ENCODE measurements around the gene DPP9.
"Not testable (repeated sequence)": the region's sequence is repeated elsewhere in the genome, so short reads cannot be mapped to it uniquely, and the experiment has no call there.

The DPP9 gene

GRCh38 chr19:4687396-4687795 lies 36.2 kb downstream of the DPP9 start:
- no peak for DNase-seq (ENCODE audit: low read depth)

GRCh38 chr19:4686700-4687099 lies 36.9 kb downstream of the DPP9 start:
- no peak for DNase-seq (ENCODE audit: low read depth)

GRCh38 chr19:4684312-4685095 lies 39.1 kb downstream of the DPP9 start:
- DNase-seq (ENCODE audit: low read depth) = no peak

- DNase-seq (ENCODE audit: low read depth) = no peak
Observed at GRCh38 chr19:4682417-4683200, 41.0 kb downstream of the DPP9 start.

- DNase-seq (ENCODE audit: low read depth) = not testable (repeated sequence)
Observed at GRCh38 chr19:4680021-4680420, 43.6 kb downstream of the DPP9 start.

DNA sequence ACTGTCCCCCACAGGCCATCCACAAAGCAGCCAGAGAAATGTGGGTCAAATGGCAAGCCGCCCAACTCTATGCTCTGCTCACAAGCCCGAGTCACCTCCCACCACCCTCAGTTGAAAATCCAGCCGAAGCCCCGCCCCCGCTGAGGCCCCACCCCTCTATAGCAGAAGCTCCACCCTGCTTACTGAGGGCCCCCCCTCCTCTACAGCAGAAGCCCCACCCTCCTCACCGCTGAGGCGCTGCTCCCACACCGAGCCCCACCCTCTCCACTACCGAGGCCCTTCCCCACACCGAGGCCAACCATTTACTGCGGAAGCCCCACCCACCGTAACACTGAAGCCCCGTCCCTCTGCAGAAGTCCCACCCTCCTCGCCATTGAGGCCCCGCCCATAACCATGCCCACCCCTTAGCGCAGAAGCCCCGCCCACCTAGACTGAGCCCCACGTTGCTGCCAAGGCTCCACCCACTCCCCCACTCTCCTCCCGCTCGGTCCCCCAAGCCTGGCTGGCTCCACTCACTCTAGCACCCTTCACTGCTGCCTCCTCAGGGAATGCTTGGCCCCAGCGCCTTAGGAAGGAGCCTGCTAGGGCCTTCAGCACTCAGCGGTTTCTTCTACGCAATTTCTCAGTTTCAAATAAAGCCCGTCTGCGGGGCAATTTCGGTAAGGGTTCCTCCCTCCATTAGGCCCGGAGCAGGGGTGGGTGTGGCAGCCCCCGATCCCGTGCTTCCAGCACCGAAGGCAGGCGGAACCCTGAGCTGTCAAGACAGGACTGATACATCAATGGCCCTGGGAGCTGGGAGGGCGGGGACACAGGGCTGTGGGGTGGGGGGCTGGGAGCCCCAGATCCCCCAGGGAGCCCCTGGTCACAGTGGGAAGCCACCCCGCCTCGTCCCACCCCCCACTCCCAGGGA lies 44.5 kb downstream of the DPP9 start:
- DNase-seq (ENCODE audit: low read depth) = no peak

DNA sequence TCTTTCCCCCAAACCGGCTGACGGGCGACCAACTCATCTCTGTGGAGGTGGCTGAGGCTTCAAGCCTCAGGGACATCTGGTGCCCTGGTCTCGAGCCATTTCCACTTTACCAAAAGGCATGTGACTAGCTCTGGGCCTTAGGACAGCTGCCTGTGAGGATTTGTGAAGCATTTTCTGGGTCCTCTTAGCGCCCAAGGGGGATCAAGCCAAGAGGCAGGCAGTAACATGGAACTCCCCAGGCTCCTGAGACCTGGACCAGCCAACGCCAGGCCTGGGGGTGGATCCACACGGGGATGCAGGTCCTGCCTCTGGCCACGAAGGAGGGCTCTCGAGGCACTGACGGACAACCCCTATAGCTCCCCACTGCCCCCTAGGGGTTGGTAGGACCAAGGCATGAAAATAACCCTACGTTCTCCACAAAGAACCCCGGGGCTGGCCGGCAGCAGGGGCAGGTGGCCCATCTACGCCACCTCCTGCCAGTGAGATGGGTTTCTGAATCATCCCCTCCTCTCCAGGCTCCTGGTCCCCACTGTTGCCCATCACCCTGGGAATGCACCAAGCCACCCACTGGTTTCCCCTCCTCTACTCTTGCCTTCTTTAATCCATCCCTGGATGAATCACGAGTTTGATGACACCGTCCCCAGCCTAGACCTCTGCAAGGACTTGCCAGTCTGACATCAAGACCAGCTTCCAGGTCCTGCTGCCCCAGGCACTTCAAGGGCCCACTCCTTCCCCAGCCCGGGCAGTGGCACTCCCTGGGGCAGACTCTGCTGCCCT lies 46.5 kb downstream of the DPP9 start:
- DNase-seq (ENCODE audit: low read depth) = no peak

GRCh38 chr19:4675346-4675745 lies 48.3 kb downstream of the DPP9 start:
- no peak for DNase-seq (ENCODE audit: low read depth)

DNA sequence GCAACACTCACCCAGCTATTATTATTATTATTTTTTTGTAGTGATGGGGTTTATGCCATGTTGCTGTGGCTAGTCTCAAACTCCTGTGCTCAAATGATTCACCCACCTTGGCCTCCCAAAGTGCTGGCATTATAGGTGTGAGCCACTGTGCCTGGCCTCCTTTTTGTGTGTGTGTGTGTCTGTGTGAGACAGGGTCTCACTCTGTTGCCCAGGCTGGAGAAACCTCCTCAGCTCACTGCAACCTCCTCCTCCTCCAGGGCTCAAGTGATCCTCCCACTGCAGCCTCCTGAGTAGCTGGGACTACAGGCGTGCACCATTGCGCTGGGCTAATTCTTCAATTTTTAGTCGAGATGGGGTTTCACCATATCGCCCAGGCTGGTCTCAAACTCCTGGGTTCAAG lies 49.9 kb downstream of the DPP9 start:
- DNase-seq (ENCODE audit: low read depth) = no peak

DNA sequence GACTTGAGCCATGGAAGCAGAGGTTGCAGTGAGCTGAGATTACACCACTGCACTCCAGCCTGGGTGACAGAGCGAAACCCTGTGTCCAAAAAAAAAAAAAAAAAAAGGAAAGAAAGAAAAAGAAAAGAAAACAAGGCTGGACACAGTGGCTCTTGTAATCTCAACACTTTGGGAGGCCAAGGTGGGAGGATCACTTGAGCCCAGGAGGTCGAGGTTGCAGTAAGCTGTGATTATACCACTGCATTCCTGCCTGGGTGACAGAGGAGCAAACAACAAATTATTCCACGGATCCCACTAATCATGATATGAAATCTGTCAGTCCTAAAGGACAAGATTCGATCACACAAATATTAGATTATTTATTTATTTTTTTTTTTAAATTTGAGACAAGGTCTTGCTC lies 50.4 kb downstream of the DPP9 start:
- no peak for DNase-seq (ENCODE audit: low read depth)

- DNase-seq (ENCODE audit: low read depth) = no peak
Observed at GRCh38 chr19:4671185-4671851, 52.3 kb downstream of the DPP9 start.

DNA sequence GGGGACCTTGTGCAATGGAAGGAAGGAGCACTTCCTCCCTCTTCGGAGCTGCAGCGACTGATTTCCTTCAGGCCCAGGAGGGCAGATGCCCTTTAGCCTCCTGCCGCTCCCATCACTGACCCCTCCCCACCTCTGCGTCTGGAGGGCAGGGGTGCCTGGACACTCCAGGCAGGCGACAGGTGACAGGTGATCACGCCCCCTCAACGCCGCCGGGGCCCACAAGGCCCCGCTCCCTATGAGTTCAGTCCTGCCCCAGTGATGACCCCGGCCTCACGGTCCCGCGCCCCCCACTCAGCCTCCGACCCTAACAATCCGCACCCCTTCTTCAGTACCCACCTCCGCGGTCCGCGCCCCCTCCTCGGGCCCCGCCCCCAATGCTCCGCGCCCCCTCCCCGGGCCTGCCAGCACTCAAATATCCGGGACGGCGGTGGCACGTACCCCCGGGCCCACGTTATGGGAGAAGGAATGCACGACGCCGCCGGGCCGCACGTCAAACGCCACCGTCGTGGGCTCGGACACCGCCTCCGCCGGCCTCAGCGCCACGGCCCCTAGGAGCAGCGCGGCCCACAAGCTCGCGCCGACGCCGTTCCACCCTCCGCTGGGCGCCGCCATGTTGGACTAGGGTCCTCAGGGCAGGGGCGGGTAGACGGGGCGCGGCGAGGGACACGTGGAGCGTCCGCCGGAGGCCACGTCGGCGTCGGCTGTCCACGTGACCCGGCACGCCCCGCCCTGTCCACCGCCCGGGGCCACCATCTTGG lies 53.7 kb downstream of the DPP9 start, which contains the start of gene MYDGF:
MYDGF (minus strand) TSS at position 620 of the 758 bp plus-strand sequence; CDS start at position 612, 8 bp downstream.
- peak; percentile 38 for DNase-seq (ENCODE audit: low read depth)

DNA sequence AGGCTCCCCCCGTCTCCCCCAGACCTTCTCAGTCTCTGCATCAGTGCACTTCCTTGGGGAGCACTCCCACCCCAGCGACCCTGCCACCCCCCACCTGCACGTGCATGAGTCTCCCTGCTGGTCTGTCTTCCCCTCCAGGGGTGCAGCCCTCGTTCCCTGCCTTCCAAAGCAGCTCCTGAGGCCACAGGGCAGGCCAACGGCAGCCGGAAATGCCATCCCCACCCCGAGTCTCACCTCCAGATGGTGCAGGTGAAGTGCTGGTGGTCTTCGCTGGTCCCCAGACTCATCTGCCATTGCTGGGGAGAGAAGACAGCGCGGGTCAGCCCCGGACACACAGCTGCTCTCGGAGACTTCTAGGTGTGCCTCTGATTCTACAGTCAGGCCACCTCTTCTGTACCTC lies 59.0 kb downstream of the DPP9 start:
- no peak for DNase-seq (ENCODE audit: low read depth)

GRCh38 chr19:4662812-4663211 lies 60.8 kb downstream of the DPP9 start:
- DNase-seq (ENCODE audit: low read depth) = no peak

DNA sequence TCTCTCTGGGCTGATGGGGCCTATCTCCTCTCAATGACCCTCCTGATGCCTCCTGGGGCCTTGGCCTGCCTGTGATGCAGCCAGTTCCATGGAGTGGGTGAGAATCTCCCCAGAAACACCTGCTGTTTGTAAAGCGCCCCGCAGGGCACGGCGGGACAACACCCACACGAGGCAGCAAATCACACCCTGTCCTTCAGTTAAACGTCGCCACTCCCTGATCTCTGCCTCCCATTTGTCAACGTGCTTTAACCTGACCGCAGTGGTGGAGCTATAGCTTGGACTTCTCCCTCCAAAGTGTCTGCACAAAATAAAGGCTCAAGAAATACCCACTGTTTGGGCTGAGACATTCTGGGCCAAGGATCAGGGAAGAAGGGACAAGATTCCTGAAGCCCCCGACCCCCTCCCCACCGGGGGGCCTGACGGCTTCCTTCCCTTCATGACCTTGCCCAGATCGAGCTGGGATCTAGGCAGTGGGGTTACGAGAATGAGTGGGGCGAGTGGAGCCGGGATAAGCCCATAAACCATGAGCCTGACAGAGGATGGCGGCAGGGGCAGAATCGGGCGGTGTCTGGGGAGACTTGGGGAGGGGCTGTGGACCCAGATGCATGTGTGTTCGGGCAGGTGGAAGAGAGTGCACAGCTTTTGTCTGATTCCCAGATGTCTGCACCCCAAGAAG lies 61.5 kb downstream of the DPP9 start:
- no peak for DNase-seq (ENCODE audit: low read depth)

GRCh38 chr19:4660993-4661392 lies 62.6 kb downstream of the DPP9 start:
- no peak for DNase-seq (ENCODE audit: low read depth)

GRCh38 chr19:4660181-4660791 lies 63.4 kb downstream of the DPP9 start:
- DNase-seq (ENCODE audit: low read depth) = no peak

- DNase-seq (ENCODE audit: low read depth) = no peak
Observed at GRCh38 chr19:4657835-4658234, 65.8 kb downstream of the DPP9 start.

- DNase-seq (ENCODE audit: low read depth) = no peak
Observed at GRCh38 chr19:4657262-4657661, 66.4 kb downstream of the DPP9 start.

All from HS-27A (cell line).